HG02973 (cell line): ENCODE measurements around the gene NHERF1.

Experiments used
- ATAC-seq: cut with Tn5 transposase; IDR thresholded peaks from one replicate; pipeline ENCODE4 v1.9.1; 2021; ENCODE audit warnings: moderate library complexity; ENCODE audit not compliant: unreplicated experiment

Gene NHERF1

DNA sequence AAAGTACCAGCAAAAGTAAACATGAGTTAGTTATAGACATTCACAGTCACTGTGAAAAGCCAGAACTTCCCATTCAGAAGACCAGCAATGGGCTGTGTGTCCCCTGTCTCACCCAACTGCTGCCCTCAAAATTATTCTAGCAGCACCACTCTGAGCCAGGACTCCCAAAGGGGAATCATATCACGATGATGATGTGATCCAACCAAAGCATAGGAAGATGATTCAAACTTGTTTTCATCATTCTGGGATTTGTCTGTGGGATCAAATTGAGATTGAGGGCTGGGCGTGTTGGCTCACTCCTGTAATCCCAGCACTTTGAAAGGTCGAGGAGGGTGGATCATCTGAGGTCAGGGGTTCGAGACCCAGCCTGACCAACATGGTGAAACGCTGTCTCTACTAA, 34.1 kb downstream of the NHERF1 start:
- ATAC-seq = no peak

GRCh38 chr17:74784125-74784810, 35.8 kb downstream of the NHERF1 start:
- ATAC-seq = no peak

DNA sequence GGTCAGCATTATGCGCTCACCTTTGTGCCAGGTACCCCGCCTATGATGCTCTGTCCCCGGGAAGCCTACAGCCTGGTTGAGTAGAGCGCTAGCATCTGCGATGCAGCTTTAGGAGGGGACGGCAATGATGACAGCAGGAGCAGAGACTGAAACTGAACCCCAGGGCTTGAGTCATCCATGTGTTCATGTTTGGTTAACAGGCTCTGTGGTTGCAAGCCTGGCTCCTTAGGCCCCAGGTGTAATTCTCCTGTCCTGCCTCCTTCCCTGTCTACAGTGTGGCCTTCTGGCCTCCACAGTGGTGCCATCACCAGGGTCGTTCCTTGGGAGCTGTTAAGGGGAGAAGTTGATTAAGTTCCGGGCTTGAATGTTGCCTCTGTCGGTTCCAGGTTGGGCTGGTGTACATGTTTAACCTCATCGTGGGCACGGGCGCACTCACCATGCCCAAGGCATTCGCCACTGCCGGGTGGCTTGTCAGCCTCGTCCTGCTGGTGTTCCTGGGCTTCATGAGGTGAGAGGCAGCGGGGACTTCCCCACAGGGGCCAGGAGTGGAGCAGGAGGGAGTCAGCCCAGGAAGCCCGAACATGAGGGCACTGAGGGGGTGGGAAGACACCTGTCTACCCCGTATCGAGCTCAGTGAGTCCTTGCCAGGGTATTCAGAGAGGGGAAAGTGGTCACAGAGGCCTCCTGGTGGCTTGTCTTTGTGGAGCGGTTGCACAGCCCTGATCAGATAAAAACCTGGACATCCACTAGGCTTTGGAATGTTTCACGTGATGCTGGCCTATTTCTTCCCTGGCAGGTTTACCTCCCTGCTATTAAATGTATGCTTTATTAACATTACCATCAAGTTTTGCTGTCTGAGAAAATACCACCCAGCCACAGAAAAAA, 36.9 kb downstream of the NHERF1 start:
- no peak for ATAC-seq

- no peak for ATAC-seq
These were observed 37.5 kb downstream of the NHERF1 start for GRCh38 chr17:74785981-74786360.

- no peak for ATAC-seq
These were observed 38.1 kb downstream of the NHERF1 start for GRCh38 chr17:74786431-74787055.

DNA sequence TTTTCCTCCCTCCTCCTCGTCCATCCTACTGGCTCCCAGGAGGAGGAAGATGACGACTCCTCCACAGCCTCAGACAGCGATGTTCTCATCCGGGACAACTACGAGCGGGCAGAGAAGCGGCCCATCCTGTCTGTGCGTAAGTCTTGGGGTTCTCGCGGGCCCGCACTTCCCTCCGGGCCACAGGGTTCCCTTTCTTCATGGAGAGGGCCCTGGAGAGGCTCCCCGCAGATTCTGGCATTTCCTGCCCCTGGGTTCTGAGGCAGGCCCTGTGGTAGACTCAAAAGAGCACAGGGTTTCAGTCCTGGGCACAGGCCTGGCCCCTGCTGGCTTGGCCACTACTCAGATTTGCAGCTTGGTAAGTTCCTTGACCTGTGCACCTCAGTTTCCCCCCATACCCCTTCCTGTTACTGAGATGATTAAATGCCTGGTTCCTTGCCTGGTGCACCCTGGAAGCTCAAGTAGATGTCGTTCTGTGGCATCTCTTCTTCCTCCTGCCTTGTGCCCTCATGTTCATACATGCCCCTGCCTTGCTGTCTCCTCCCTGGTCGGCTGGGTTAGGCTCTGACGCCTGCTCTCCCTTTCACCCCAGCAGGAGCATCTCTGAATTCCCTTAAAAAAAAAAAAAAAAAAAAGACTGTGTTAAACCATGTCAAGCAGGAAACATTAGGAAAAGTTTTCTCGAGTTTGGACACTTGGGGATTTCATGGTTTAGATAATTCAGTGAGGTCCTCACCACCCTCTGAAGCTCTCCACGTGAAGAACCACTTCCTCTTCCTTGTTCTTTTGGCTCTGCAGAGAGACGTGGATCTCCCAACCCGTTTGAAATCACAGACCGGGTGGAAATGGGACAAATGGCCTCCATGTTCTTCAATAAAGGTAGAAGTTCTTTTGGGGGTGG, 42.0 kb downstream of the NHERF1 start:
- ATAC-seq = no peak

DNA sequence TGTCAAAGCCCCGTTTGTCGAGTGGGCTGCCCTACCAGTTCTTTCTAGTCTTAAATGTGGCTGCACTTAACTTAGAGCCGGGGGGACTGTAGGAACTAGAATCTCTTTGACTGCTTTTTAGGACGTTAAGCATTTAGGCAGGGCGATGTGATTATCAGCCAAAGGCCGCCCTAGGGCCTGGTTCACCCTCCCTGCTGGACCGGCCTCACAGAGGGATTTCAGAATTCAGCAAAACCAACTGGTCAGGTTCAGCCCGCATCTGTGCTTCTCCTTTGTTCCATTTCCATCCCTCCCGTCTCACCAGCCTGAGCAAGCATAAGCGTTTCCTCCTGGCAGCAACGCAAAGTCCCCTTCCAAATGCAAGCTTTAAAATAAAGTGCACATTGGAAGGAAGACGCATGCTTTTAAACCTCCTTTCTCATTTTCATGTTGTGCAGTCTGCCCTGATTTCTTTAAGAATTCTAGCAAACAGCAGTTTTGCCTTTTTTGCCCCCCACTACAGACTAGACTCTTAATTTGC, 44.2 kb downstream of the NHERF1 start:
- ATAC-seq = no peak

DNA sequence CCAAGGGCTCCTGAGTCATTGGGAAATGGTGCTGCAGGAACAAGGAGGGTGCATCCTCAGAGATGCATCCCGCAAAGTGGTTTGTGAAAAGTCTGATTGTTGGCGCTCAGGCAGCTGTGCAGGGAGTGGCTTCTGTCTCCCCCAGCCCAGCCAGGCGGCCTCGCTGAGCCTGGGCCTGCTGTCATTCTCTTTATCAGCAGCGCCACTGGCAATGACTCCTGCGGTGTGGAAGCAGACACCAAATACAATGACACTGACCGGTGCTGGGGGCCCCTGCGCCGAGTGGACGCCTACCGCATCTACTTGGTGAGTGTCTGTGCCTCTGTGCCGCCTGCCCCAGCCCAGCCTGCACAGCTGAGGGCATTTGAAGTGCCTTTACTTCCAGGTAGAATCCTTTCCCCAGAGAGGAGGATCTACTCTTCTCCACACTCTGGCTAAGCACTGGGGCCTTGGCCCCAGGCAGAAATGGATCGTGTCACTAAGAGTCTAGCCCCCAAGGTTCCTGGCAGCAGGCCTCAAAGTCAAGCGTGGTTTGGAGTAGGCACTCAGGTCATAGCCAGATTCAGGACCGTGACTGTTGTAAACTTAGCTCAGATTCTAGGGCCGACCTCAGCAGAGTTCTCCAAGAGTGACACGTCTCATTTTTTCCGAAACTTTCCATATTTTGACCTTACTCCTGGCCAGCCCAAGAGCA, 47.0 kb downstream of the NHERF1 start:
- ATAC-seq = no peak

DNA sequence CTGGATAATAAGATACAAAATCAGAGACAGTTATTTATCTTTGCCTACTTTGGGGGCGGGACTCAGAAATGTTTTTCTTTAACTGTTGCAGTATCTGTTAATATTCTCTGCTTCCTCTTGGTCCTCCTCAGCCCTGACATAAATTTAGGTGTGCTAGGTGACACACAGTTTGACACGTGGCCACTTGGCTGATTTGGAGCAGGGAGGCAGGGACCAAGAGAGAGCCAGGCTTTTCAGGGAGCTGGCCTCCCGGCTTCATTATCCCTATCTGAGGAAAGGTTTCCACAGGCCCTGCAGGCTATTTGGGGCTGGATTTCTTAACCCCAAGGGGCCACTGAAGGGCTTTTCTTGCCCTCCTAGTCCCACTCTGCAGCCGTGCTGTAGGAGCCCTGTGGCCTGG, 47.8 kb downstream of the NHERF1 start:
- ATAC-seq = no peak

DNA sequence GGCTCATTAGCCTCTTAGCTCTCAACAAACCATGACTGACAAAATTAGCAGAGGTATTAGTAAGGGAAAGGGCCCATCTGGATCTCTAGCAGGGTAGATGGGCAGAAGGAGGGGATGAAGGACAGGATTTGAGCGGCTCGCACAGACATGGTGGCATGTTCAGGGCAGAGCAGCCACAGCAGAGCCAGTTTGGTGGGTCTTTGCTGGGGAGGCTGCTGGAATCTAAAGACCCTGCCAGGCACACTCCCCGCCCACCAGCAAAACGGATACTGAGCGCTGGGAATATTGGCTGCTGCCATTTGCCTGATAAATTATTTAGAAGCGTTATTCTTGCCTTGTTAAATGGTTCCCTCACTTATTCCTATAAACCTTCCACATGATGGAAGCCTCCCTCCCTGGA, 48.4 kb downstream of the NHERF1 start:
- ATAC-seq = no peak

DNA sequence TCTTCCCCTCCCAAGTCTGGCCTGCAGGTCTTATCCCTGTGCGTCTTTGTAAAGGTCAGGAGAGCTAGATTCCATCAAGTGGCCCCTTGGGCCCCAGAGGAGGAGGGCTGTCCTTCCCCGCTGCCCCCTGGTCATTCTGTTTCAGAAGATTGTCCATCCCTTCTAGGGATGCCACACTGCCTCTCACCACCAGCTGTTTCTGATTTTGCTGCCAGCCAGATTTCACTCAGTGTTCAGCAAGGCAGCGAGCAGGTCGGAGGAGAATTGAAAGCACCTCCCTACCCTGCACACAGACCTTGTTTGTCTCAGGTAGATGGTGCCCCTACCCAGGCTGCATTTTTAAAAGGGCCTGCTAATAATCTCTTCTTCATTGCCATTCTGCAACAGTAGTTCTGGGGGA, 49.4 kb downstream of the NHERF1 start:
- no peak for ATAC-seq

GRCh38 chr17:74798239-74798707, 49.8 kb downstream of the NHERF1 start:
- ATAC-seq = no peak

GRCh38 chr17:74799097-74799496, 50.7 kb downstream of the NHERF1 start:
- ATAC-seq = no peak

DNA sequence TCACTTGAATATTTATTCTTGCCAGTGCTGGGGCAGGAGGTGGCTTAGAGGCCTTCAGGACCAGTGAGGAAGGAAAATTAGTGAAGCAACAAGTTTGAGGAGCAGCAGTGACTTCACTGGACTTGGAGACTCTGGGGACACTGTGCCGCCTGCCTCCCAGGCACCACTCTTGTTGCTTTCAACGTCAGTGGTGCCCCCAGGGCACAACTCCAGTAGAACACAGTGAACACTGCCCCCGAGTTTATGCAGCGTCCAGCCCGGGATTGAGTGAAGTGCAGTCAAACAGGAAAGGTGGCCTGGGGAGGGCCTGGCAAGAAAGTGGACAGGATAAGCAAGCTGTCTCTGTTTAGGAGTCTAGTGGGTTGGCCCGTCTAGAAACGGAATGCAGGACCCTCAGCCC, 52.1 kb downstream of the NHERF1 start:
- ATAC-seq = no peak

DNA sequence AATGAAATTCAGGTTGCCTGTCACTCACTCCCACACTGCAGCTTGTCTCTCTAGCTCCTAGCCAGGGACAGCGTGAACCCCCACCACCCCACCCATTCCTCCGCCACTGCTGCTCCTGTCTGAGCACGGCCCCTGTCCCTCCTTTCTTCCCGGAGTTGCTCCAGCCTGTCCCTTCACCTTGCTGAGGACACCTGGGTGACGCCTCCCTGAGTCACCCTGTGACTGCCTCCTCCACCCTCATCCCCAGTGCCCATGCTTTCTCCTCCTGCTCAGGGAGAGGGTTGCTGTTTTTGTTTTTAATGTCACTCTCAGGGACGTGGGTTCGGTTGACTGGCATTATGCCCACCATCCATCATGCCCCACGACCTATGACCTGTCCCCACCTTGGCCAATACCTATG, 53.5 kb downstream of the NHERF1 start:
- no peak for ATAC-seq

DNA sequence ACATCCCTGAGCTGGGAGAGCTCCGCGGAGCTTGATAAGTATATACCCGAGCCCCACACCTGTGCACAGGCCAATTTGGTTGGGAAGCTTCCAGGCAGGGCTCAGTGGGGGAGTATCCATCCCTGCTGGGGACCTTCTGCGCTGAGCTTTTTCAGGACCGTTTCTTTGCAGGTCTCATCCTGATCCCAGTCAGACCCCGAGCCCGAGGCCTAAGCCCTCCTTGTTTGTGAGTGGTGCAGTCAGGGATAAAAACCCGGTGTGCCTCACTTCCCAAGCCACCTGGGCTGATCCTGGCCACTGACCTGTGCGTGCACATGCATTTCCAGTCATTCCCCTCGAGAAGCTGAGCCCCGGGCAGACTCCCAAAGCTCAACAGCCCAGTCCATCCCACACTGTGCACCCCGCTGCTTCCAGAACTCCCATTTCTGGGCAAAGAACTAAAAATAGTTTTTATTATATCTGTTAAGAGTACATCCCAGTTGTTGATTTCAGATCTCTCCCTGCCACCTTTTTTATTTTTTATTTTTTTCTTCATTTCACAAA, 55.0 kb downstream of the NHERF1 start:
- ATAC-seq = no peak

GRCh38 chr17:74803971-74804370, 55.5 kb downstream of the NHERF1 start:
- ATAC-seq = no peak

DNA sequence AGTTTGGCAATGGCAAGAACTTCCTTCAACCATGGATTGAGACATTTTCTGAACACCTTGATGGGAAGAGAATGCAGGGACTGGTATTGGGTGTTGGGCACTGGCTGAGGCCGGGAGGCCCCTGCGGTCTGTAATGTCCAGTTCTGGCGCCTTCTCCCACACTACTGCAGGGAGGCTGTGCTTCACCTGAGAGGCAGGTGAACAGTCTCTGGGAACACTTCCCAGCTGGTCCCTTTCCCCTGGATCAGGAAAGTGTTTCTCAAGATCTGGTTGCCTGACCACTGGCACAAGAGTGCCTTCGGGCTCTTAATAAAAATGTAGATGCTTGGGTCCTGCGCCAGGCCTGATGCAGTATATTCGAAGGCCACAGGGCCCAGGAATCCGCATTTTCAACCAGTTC, 56.3 kb downstream of the NHERF1 start:
- no peak for ATAC-seq

DNA sequence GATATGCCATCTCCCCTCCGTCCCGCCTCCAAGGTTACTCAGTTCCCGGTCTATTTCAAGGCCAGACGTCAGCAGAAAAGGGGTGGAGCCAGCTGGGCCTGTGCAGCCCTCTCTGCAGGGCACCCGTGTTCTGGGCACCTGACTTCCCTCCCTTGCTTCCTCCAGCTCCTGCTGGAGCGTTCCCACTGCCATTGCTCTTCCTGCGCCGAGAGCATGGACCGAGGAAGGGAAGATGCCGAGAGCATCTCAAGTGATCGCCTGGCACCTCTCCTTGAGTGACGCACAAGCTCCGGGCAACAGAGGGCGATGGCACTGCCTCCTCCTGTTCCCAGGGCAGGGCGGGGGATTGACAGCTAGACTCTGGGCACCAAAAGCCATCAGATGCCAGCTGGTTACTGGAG, 57.2 kb downstream of the NHERF1 start:
- ATAC-seq = no peak

DNA sequence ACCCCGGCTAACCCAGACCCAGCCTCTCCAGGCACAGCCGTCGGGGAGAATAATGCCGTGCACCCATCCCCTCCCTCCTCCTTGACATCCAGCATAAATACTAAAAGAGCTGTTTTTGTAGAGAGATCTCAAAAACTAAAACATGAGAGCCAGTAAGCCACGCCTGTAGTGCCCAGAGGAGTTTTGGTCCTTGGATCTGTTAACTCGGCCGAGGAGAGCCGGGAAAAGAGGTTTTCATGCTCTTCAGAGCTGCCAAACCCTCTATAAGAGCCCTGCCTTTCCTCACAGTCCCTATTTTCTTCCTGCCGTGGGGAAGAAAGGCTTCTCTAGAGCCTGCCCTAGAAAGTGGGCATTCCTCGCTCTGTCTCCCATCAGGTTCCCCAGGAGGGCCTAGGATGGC, 57.9 kb downstream of the NHERF1 start:
- ATAC-seq = no peak
